SKM-1 (cell line): ENCODE measurements around the gene PIP5KL1.

Source experiments
- DNase-seq: peaks from one replicate; lab custom pipeline; 2025; ENCODE audit not compliant: unreplicated experiment; lab: John Stamatoyannopoulos, UW

PIP5KL1 gene

DNA sequence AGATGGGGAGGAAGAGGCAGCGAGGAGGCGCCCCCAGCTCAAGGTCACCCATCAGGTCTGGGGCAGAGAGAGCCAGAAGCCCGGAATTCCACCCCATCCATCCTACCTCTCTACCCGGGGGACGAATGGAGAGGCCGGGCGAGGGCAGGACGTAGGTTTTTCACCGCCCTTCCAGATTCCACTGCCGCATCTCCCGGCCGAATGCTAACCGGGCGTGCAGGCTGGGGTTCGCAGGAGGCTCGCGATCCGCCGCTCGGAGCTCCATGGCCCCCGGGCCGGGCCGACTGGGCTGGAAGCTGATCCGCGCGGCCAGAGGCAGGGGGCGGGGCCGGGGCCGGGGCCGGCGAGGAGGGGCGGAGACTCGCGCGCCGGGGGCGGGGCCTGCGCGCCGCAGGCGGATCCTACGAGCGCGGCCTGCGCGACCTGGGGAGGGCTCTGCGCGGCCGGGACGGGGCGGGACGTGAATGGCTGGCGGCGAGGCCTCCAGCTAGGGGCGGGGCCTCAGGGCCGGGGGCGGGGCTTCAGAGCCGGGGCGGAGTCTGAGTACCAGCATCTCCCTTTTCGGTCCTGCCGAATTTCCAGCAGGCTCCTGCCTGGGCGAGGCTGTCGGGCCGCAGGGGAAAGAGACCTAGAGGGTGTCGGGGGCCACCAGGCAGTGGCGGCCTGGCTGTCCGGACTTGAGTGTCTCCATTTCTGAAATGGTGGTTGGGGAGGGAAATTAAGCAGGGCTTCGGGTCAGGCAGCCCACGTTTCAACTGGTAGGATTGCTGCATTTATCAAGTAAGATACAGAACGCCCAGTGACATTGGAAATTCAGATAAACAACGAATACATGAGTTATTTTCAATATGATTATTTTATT lies 13.6 kb downstream of the PIP5KL1 start, which contains the start of gene ST6GALNAC4:
Gene ST6GALNAC4, minus strand, starts transcription at position 322 of the 862 bp plus-strand sequence. CDS start 622 bp downstream, outside the sequence.
- DNase-seq: peak; percentile 75

GRCh38 chr9:127915801-127916719 lies 14.5 kb downstream of the PIP5KL1 start:
- no peak for DNase-seq

DNA sequence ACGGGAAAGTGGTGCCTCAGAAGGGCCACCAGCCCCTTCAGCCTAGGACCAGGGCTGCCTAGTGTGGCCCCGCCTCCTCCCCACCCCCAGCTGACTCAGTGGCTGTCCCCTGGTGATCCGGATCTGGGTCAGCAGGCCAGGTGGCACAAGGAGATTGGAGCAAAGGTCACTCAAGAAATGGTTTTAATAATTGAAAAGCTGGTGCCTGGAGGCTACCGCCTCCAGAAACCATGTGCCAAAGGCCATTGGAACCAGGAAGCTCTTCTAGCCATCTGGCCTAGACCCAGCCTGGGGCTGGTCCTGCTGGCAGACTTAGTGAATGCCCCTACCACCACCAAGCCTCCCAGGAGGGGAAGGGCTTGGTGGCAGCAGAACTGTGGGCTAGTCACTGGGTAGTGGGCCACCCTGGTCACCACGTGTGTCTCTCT lies 15.2 kb downstream of the PIP5KL1 start:
- DNase-seq: no peak

DNA sequence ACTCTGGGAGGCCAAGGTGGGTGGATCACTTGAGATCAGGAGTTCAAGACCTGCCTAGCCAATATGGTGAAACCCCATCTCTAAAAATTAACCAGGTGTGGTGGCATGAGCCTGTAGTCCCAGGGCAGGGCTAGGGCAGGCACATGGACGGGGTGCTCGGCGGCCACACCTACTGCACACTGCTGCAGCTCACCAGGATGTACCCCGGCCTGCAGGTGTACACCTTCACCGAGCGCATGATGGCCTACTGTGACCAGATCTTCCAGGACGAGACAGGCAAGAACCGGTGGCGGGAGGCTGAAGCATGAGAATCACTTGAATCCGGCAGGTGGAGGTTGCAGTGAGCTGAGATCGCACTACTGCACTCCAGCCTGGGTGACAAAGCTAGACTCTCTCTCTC lies 16.9 kb downstream of the PIP5KL1 start:
- DNase-seq: no peak

DNA sequence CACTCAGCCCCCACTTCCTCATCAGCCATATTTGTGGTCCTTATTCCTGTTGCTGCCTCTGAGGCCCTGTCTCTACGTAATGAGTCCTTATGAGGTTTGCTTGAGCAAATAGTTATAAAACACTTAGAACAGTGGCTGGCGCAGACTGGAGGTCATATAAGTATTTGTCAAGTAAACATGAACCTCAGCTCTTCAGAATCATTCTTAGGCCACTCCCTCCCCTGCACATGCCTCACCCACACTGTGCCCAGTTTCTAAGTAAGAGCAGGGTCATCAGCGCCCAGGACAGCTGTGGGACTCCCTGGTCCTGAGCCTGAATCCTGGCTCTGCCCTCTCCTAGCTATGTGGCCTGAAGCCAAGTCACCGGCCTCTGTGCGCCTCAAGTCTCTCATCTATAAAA lies 17.7 kb downstream of the PIP5KL1 start:
- no peak for DNase-seq

DNA sequence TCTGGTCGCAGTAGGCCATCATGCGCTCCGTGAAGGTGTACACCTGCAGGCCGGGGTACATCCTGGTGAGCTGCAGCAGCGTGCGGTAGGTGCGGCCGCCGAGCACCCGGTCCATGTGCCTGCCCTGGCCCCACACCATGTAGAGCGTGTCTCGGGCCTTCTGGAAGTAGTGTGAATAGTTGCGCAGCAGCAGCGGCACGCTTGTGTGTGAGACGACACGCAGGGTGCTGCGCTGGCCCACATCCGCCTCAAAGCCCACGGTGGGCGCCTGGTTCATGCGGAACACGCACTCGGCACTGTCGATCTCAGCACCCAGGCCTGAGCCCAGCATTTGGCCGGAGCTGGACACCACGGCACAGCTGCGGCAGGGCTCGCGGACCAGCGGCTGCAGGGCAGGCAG lies 18.3 kb downstream of the PIP5KL1 start:
- DNase-seq: no peak

DNA sequence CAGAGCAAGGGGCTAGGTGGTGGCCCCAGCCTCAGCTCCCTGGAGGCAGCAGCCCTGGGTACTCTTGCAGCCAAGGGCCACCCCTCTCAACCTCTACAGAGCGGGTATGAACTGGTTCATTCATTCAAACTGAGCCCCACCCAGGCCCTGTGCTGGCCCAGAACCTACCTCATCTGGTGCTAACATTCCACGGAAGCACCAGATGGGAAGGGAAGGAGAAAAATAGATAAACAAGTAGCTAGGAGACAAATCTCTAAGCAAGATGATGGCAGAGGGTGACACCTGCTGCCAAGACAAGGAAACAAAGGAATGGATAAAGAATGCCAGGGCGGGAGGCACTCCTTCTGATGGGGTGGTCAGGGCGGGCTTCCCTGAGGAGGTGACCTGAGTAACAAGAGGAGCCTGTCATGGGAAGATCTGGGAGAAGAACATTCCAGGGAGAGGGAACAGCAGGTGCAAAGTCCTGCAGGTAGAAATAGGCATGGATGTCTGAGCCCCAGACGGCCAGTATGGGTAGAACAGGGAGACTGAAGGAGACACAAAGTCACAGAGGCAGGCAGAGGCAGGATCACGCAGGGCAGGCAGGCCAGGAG lies 19.9 kb downstream of the PIP5KL1 start:
- no peak for DNase-seq

DNA sequence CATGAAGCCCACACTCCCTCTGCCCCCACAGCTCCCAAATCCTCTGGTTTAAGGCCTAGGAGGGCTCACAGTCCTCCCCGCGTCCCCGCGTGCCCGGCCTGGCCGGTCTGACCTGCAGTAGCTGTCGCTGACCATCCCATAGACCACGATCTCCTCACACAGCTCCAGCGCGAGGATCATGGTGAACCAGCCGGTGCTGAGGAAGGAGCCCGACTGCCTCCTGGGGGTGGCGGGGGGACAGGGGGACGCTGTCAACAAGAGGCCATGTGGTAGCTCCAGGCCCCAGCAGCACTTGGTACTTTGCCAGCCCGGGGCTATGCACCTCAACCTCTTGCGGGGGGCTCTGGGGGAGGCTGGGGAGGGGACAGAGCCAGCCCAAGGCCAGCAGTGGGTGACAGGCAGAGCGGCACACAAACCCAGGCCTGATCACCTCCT lies 20.7 kb downstream of the PIP5KL1 start:
- no peak for DNase-seq

GRCh38 chr9:127908660-127908926 lies 22.0 kb downstream of the PIP5KL1 start:
- no peak for DNase-seq

GRCh38 chr9:127907867-127908659 lies 22.5 kb downstream of the PIP5KL1 start:
- DNase-seq: no peak

GRCh38 chr9:127905788-127906191 lies 24.8 kb downstream of the PIP5KL1 start:
- no peak for DNase-seq

- DNase-seq: peak; percentile 68
These were observed 25.4 kb downstream of the PIP5KL1 start for GRCh38 chr9:127905004-127905728.

DNA sequence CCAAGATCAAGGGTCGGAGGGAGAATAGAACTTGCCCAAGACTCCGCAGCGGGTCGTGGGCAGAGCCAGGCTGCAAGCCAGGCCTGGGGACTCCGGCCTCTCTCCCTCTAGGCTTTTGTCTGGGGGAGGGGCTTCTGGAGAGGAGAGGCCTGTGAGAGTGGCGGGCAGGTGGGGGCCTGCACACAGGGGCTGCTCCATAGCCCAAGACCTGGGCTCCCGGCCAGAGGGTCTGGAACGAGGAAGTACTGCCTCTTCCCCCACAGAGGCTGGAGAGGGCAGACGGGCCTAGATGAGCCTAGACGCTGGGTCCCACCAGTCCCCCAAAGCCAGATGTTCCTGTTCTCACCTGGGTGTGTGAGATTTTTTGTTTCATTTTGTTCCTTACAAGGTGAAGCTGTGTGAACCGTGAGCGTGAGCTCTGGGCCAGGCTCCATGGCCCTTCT lies 26.0 kb downstream of the PIP5KL1 start:
- peak; percentile 68 for DNase-seq

DNA sequence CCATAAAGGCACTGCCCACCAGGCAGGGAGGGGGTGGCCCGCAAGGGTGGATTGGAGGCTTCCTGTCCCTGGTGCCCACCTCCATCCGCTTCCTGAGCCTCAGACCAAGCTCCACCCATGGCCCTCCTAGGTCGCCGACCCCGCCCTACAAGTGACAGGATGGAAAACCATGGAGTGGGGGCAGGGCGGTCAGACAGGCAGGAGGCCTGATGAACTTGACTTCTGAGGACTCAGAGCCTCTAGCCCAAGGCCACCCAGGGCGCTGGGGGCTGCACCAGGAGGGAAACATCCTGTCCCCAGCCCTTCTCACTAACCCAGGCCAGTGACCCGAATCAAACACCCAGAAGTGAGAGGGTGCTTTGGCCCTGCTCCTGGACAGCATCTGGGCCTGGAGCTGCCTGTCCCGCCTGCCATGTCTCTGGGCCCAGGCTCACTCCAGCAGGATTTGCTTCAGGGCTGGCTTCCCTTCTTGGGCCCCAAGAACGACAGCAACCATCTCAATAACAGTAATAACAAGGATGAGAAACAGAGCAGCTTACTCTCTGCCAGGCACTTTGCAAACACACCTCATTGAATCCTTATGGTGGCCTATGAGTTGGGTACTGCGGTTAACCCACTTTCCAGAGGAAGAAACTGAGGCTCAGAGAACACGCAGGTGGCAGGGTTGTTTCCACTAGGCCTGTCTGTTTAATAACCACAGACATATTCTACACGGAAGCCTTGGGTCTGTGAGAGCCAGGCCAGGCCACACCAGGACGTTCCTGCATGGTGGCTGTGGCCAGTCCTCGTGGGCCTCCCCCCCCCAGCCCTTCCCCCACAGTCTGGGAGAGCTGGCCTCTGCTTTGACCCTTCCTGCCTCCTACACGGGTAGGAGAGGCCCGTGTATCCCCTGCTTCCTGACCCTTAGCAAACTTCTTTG lies 26.8 kb downstream of the PIP5KL1 start:
- DNase-seq: no peak

- peak; percentile 59 for DNase-seq
These were observed 31.2 kb downstream of the PIP5KL1 start, which contains the start of gene ST6GALNAC6 for GRCh38 chr9:127899128-127899943. Gene ST6GALNAC6 (minus strand): TSS chr9:127899603. CDS start chr9:127897981, 1,622 bp downstream.

DNA sequence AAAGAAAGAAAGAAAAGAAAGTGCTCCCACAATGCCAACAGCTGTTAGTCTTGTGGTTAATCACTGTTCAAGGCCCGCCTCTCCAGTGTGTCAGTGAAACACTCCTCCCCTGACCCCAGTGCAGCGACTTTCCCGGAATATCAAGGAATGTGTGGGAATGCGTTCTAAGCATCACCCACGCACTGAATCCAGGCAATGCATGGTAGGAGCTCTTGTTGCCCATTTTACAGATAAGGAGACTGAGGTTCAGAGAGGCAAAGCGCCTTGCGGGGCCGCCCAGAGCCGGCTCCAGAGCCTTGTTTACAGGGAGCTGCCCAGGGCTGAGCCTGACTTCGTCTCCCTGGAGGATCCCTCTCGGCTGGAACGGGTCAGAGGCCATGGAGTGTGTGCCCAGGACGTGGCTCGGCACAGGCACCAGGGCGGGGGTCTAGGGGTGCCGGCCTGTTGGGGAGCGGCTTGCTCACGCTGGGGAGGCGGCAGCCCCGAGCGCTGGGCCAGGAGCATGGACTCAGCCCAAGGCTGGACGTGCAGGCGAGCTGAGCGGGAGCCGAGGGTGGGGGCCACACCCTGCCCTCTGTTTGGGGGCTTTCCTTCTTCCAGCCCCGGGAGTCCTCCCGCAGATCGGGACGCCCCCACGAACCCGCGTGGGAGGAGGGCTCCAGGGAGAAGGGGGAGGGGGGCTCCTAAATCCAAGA lies 32.0 kb downstream of the PIP5KL1 start:
- no peak for DNase-seq

DNA sequence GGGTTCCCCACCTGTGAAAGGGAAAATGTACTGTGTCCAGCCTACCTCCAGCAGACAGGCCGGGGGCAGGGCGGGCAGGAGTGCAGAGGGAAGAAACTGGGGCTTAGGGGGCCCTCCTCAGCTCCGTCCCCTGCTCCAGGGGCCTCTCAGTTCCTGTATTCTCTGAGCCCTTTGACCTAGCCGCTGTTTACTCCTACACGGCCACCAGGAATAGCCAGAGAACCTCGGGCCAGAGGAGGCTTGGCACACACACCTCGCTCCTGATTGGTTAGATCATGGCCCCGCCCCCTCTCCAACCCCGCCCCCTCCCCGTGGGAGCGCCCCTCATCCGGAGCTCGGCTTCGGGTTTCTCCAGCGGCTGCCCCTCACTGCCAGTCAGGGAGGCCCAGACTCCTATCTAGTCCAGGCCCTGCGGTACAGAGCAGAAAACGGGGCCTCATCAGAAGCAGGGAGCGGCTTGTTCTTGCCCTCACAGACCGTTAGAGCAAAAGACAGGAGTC lies 33.3 kb downstream of the PIP5KL1 start:
- peak; percentile 67 for DNase-seq
